Neural cell (in vitro differentiated cells): ENCODE data around the gene C19orf73.

Experiments
- CTCF ChIP-seq: fragments of 450-650 bp; IDR thresholded peaks from 2 replicates; pipeline ENCODE4 v1.5.1; 2014; ENCODE audit warnings: antibody characterized with exemption, mild to moderate bottlenecking, moderate library complexity; ENCODE audit not compliant: poor library complexity, severe bottlenecking
- EP300 ChIP-seq: fragments of 450-650 bp; conservative IDR thresholded peaks from 2 replicates; pipeline ENCODE4 v1.6.1; 2014; ENCODE audit warnings: antibody characterized with exemption, mild to moderate bottlenecking, moderate library complexity; ENCODE audit not compliant: poor library complexity, severe bottlenecking
- EZH2 ChIP-seq: fragments of 200-600, 300-800 bp; shearing (Covaris generic), sonication (generic); IDR thresholded peaks from 2 replicates; pipeline ENCODE4 v1.6.1; 2014; ENCODE audit warnings: antibody characterized with exemption, low read length, borderline replicate concordance, mild to moderate bottlenecking; ENCODE audit not compliant: insufficient read depth, poor library complexity, severe bottlenecking
- POLR2AphosphoS5 ChIP-seq: IDR thresholded peaks from 2 replicates; pipeline ENCODE4 v1.6.1; 2012
- RAD21 ChIP-seq: fragments of 450-650 bp; conservative IDR thresholded peaks from 2 replicates; pipeline ENCODE4 v1.6.1; 2014; ENCODE audit warnings: antibody characterized with exemption, mild to moderate bottlenecking, moderate library complexity
- SMC3 ChIP-seq: fragments of 450-650 bp; conservative IDR thresholded peaks from 2 replicates; pipeline ENCODE4 v1.6.1; 2014; ENCODE audit warnings: antibody characterized with exemption, mild to moderate bottlenecking, moderate library complexity; ENCODE audit not compliant: poor library complexity
- TAF1 ChIP-seq: IDR thresholded peaks from 2 replicates; pipeline ENCODE4 v1.6.1; 2012; ENCODE audit warnings: low read depth

- no peak for TF ChIP-seq EZH2
- TF ChIP-seq CTCF = no peak
- no peak for TF ChIP-seq TAF1
- no peak for TF ChIP-seq POLR2AphosphoS5
- TF ChIP-seq RAD21 = no peak
- TF ChIP-seq EP300 = no peak
- TF ChIP-seq SMC3 = no peak
Observed at GRCh38 chr19:49098795-49099194, 20.1 kb downstream of the C19orf73 start.
